DMS79 (cell line): ENCODE results near the gene GEN1.

Source experiments
- DNase-seq: peaks from one replicate; lab custom pipeline; 2025; lab: John Stamatoyannopoulos, UW

Gene GEN1

GRCh38 chr2:17754773-17755425, 961 bp downstream of the GEN1 start:
- DNase-seq = no peak

- DNase-seq = no peak
Measured at GRCh38 chr2:17756668-17757067, 2.7 kb downstream of the GEN1 start.

- no peak for DNase-seq
Measured at GRCh38 chr2:17757321-17757720, 3.4 kb downstream of the GEN1 start.

- DNase-seq = no peak
Measured at GRCh38 chr2:17758118-17758517, 4.2 kb downstream of the GEN1 start.

- no peak for DNase-seq
Measured at GRCh38 chr2:17759805-17760204, 5.9 kb downstream of the GEN1 start.

GRCh38 chr2:17762451-17762850, 8.5 kb downstream of the GEN1 start:
- DNase-seq = no peak

- no peak for DNase-seq
Measured at GRCh38 chr2:17763641-17764333, 9.8 kb downstream of the GEN1 start.

GRCh38 chr2:17765398-17765797, 11.5 kb downstream of the GEN1 start:
- DNase-seq = no peak

GRCh38 chr2:17768894-17769293, 15.0 kb downstream of the GEN1 start:
- no peak for DNase-seq

GRCh38 chr2:17771956-17772355, 18.0 kb downstream of the GEN1 start:
- no peak for DNase-seq

- DNase-seq = no peak
Measured at GRCh38 chr2:17772532-17772931, 18.6 kb downstream of the GEN1 start.

GRCh38 chr2:17780546-17780945, 26.6 kb downstream of the GEN1 start:
- DNase-seq = no peak

- DNase-seq = no peak
Measured at GRCh38 chr2:17781482-17781881, 27.5 kb downstream of the GEN1 start.

- DNase-seq = no peak
Measured at GRCh38 chr2:17786727-17787126, 32.8 kb downstream of the GEN1 start.

- DNase-seq = no peak
Measured at GRCh38 chr2:17788773-17789172, 34.8 kb downstream of the GEN1 start.

GRCh38 chr2:17790536-17790935, 36.6 kb downstream of the GEN1 start:
- DNase-seq = no peak

GRCh38 chr2:17791121-17791816, 37.3 kb downstream of the GEN1 start:
- peak; percentile 45 for DNase-seq

- DNase-seq = no peak
Measured at GRCh38 chr2:17791817-17792130, 37.8 kb downstream of the GEN1 start.

GRCh38 chr2:17792515-17792914, 38.6 kb downstream of the GEN1 start:
- no peak for DNase-seq

- DNase-seq = peak; percentile 13
Measured at GRCh38 chr2:17793296-17793695, 39.4 kb downstream of the GEN1 start.

GRCh38 chr2:17793803-17794354, 39.9 kb downstream of the GEN1 start:
- no peak for DNase-seq

- DNase-seq = no peak
Measured at GRCh38 chr2:17795309-17795708, 41.4 kb downstream of the GEN1 start.

GRCh38 chr2:17798338-17798737, 44.4 kb downstream of the GEN1 start:
- peak; percentile 21 for DNase-seq
